Calu3 (cell line): ENCODE data around the gene SIPA1L3. TPM values are rescaled to one million over a fixed set of nuclear protein-coding genes. Genes with fewer than 3 reads are reported as not detected.

Experiments
- BruUV-seq: library from RNA; stranded (reverse); fragments of 400-500 nt; replicated peaks from 2 replicates; lab custom pipeline; 2021; lab: Mats Ljungman, UMichigan
- CTCF ChIA-PET: fragments of 300-600 bp; sonication (Branson Sonifier 250); formaldehyde crosslinking; loops from one replicate; lab custom pipeline; 2022; ENCODE audit warnings: antibody characterized with exemption; lab: Charles Lee
- DNase-seq: peaks from one replicate; pipeline ENCODE4 v3.0.0; 2022
- H3K27ac Mint-ChIP-seq: one replicate; pipeline ENCODE4 v1.8.0; 2022; ENCODE audit warnings: mixed read lengths; ENCODE audit not compliant: unreplicated experiment
- H3K27me3 Mint-ChIP-seq: one replicate; pipeline ENCODE4 v1.8.0; 2022; ENCODE audit warnings: mixed read lengths; ENCODE audit not compliant: unreplicated experiment
- H3K36me3 Mint-ChIP-seq: one replicate; pipeline ENCODE4 v1.8.0; 2022; ENCODE audit warnings: mild to moderate bottlenecking, moderate library complexity, mixed read lengths; ENCODE audit not compliant: insufficient read depth, unreplicated experiment
- H3K4me1 Mint-ChIP-seq: one replicate; pipeline ENCODE4 v1.8.0; 2022; ENCODE audit warnings: mild to moderate bottlenecking, low read depth, mixed read lengths; ENCODE audit not compliant: unreplicated experiment
- H3K4me3 Mint-ChIP-seq: one replicate; pipeline ENCODE4 v1.8.0; 2022; ENCODE audit warnings: mild to moderate bottlenecking, low read depth, moderate library complexity, mixed read lengths; ENCODE audit not compliant: unreplicated experiment
- H3K9me3 Mint-ChIP-seq: one replicate; pipeline ENCODE4 v1.8.0; 2022; ENCODE audit warnings: low read depth, mixed read lengths; ENCODE audit not compliant: unreplicated experiment
- CTCF ChIP-seq: fragments of 200-600 bp; IDR thresholded peaks from one replicate; pipeline ENCODE4 v1.8.0; 2022; ENCODE audit warnings: antibody characterized with exemption; ENCODE audit not compliant: unreplicated experiment
- intact Hi-C: fragments of 100-400 bp; cut with micrococcal nuclease; formaldehyde crosslinking; loops from one replicate; pipeline ENCODE4 v1.10.0; 2022; ENCODE audit not compliant: unreplicated experiment
- total RNA-seq: library from RNA; stranded (reverse); gene quantifications from 2 replicates; pipeline ENCODE4 v1.2.3, GENCODE V29; 2022

Gene SIPA1L3
- total RNA-seq, 1 experiment from 2014 or later: 127 TPM

GRCh38 chr19:37877147-37877546, 29.9 kb upstream of the SIPA1L3 start:
- intact Hi-C loops: no loop called here
- CTCF ChIA-PET: interaction anchor here (0.6 kb wide), 1 partner anchor 273 kb away, joined by 3 read pairs; no protein-coding TSS in a partner anchor
- Mint-ChIP-seq H3K36me3 (no peaks in the 10 kb centered on the region), H3K4me3 (no peak overlapping the region), H3K4me1 (no peaks in the 10 kb centered on the region), H3K27ac (no peak overlapping the region), H3K9me3 (peaks cover 11% of the 10 kb centered on the region), H3K27me3 (no peaks in the 10 kb centered on the region)
- no peak for TF ChIP-seq CTCF
- BruUV-seq: no TSS peak
- DNase-seq: no peak

GRCh38 chr19:37885392-37885791, 21.6 kb upstream of the SIPA1L3 start:
- Mint-ChIP-seq H3K4me3 (no peak overlapping the region), H3K27ac (no peak overlapping the region), H3K27me3 (no peaks in the 10 kb centered on the region), H3K4me1 (no peaks in the 10 kb centered on the region), H3K36me3 (no peaks in the 10 kb centered on the region), H3K9me3 (peaks cover 2% of the 10 kb centered on the region)
- intact Hi-C loops: no loop called here
- no peak for TF ChIP-seq CTCF
- no peak for DNase-seq
- CTCF ChIA-PET: interaction anchor here (1.0 kb wide), 1 partner anchor 203 kb away, joined by 7 read pairs; no protein-coding TSS in a partner anchor
- BruUV-seq: no TSS peak

- intact Hi-C loops: no loop called here
- DNase-seq: no peak
- CTCF ChIA-PET: interaction anchor here (0.7 kb wide), 1 partner anchor 87 kb away, joined by 3 read pairs; no protein-coding TSS in a partner anchor
- BruUV-seq: no TSS peak
- Mint-ChIP-seq H3K4me3 (no peak overlapping the region), H3K9me3 (peaks cover 3% of the 10 kb centered on the region), H3K4me1 (no peaks in the 10 kb centered on the region), H3K36me3 (no peaks in the 10 kb centered on the region), H3K27me3 (peaks cover 5% of the 10 kb centered on the region), H3K27ac (no peak overlapping the region)
- TF ChIP-seq CTCF: no peak
Observed at GRCh38 chr19:37886571-37886970, 20.4 kb upstream of the SIPA1L3 start.

- H3K36me3 Mint-ChIP-seq: no peaks in the 10 kb centered on the region
- CTCF ChIA-PET: no interaction called here
- peaks cover 7% of the 10 kb centered on the region for H3K9me3 Mint-ChIP-seq
- DNase-seq: no peak
- intact Hi-C loops: no loop called here
- H3K4me1 Mint-ChIP-seq: no peaks in the 10 kb centered on the region
- no TSS peak for BruUV-seq
- no peak overlapping the region for H3K4me3 Mint-ChIP-seq
- no peak overlapping the region for H3K27ac Mint-ChIP-seq
- H3K27me3 Mint-ChIP-seq: peaks cover 43% of the 10 kb centered on the region
- TF ChIP-seq CTCF: no peak
Observed at GRCh38 chr19:37893845-37894575, 13.0 kb upstream of the SIPA1L3 start.
